HG02938 (cell line): Measurements from ENCODE around the gene STPG3.

Experiments
- ATAC-seq: cut with Tn5 transposase; IDR thresholded peaks from one replicate; pipeline ENCODE4 v1.9.1; 2021; ENCODE audit warnings: mild to moderate bottlenecking, moderate library complexity; ENCODE audit not compliant: unreplicated experiment

The STPG3 gene

DNA sequence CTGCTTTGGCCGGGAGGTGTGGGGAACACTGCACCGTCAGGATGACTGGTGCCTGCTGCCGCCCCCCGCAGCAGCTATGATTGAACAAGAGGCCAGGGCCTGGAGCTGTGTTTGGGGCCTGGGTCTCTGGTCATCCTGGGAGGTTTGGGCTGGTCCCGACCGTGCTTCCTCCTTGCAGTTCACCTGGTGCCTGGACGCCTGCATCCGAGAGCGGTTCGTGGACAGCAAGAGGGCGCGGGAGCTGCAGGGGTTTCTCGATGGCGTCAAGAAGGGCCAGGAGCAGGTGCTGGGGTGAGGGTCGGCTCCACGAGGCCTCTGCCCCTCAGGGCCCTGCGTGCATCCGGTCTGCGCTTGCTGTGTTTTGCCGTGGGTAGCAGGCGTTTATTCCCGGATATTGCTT is 13.0 kb downstream of the STPG3 start:
- ATAC-seq = no peak

- no peak for ATAC-seq
Measured at GRCh38 chr9:137265496-137266161, 14.5 kb downstream of the STPG3 start.

DNA sequence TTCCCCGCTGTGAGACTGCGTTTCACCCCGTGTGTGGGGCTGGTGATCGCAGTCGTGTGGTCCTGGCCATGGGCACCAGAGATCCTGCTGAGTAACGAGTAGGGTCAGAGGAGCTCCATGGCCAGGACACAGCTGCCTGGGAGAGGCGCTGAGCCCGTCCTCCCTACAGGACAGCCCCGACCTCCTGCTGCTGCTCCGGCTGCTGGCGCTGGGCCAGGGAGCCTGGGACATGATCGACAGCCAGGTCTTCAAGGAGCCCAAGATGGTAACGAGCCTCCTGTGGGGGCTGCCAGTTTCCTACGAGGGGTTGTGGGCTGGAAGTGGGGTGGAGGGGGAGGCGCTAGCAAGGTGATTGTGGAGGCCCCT is 15.1 kb downstream of the STPG3 start:
- ATAC-seq = no peak

GRCh38 chr9:137266585-137267453 is 15.7 kb downstream of the STPG3 start:
- ATAC-seq = no peak

DNA sequence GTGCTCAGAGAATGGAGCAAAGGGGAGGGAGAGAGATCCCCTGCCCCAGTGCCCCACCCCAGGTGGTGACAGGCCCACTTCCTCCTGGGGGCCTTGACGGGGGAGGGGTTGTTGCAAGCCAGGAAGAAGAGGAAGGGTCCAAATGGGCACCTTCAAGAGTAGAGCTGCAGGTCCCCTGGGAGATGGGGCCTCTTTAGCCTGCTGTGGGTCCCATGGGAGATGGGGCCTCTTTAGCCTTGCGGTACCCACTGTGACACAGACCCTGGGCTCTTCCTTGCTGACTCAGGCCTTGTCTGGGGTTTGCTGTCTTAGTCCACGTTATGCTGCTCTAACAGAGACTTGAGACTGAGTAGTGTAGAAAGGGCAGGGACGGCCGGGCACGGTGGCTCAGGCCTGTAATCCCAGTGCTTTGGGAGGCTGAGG is 16.9 kb downstream of the STPG3 start:
- ATAC-seq = no peak

DNA sequence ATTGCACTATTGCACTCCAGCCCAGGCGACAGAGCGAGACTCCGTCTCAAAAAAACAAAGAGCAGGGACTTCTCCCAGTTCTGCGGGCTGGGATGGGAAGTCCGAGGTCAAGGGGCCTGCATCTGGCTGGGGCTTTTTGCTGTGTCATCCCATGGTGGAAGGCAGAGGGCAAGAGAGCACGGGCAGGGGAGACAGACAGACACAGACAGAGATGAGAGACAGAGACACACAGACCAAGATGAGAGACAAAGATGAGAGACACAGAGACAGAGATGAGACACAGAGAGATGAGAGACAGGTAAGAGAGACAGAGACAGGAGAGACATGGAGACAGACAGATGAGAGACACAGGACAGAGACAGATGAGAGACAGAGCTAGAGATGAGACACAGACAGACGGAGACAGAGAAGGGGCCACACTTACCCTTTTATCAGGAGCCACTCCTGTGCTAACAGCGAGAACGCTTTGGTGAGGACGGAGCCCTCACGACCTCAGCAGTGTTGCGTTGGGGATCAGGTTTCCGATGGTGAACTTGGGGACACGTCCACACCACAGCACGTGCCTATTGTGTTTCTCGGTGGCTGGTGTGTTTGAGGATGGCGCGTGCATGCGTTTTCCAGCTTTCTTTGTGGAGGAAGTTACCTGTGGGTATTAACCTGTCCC is 17.6 kb downstream of the STPG3 start:
- no peak for ATAC-seq

DNA sequence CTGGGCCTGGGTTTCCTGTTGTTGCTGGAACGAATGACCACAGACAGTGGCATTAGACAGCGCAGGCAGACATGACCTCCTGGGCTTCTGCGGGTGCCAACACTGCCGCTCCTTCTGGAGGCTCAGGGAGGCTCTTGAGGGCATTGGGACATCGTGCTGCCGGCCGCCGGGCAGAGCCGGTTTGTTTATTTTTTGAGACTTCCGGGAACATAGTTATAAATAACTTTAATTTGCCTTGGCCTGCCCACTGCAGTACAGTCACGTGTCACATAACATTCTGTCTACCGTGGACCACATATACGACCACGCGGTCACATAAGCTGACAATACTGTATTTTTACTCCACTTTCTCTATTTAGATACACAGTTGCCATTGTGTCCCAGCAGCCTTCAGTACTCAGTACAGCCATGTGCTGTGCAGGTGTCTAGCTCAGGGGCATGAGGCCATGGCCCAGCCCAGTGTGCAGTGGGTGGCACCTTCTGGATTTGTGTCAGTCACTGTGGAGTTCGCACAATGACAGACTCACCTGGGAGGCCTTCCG is 18.2 kb downstream of the STPG3 start:
- ATAC-seq = no peak

DNA sequence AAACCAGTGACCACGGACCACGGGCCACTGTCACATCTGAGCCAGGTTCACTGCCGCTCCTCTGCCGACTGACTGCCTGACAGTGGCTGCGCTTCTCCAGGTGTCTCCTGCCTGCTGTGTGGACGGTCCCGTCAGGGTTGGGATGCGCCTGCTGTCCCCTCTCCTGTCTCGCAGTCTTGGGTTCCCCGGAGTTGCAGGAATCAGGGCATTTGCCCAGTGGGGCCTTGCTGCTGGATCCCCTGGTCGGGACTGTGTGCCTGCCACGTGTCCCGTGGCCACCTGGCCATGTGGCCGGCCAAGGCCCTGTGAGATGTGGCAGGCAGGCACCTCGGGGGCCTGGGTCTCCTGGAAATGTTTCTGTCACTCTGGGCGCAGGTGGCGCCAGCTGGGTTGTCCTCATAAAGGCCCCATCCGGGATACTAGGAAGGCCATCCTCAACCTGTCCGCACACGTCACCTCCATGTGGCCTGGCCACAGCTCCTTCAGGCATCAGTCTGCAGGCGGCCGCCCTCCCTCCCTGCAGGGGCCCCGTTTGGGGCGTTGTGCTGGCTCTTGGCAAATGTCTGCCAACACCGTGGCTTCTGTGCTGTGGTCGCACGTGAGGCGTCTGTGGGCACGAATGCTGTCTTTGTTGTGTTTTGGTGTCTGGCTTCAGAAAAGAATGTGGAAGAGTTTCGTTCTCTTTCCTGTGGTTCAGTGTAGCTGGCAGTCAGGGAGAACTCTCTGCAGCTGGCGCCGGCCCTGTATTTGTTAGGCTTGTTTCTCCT is 20.0 kb downstream of the STPG3 start:
- no peak for ATAC-seq

GRCh38 chr9:137271696-137272076 is 20.6 kb downstream of the STPG3 start:
- ATAC-seq = no peak

- no peak for ATAC-seq
Measured at GRCh38 chr9:137272241-137273094, 21.4 kb downstream of the STPG3 start.

DNA sequence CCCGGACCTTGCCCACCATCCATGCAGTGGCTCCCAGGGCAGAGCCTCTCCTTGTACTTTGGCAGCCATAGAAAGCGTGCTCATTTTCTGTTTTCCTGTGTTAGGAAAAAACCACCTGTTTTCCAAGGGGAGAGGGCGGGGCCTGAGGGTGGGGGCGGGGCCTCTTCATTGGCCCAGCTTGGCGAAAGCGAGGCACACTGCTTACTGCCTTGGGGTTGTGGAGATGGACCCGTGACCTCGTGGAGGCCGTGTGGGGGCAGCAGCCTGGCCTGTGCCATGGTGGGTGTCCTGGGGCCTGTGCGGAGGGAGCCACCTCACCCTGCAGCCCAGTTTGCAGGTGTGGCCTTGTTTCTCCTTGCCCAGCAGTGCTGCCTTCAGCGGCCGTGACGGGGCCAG is 22.0 kb downstream of the STPG3 start:
- ATAC-seq = no peak

DNA sequence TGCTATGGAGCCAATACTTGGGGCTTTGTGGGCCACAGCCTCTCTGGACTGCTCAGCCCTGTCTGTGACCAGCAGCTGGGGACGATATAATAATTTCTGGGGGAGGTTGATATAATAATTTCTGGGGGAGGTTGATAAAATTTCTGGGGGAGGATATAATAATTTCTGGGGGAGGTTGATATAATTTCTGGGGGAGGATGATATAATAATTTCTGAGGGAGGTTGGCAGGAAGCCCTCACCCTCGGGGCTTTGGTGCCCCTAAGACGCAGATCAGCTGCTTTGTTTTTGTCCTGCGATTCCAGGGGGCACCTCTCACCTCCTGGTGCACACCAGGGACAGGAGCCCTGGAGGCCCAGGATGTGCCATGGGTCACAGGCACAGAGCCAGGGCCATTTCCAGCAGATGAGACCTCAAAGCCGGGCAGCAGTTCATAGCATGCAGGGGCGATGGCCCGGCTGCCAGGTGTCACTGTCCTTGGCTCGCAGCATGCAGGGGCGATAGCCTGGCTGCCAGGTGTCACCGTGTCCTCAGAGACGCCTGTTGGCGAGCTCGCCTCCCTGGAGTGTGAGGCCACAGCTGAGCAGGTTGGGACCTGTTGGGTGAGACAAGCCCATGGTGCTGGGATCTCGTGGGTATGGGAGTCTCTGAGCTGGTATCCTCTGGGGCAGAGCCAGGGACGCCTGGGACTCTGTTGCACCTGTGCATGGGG is 22.7 kb downstream of the STPG3 start:
- ATAC-seq = no peak

- no peak for ATAC-seq
Measured at GRCh38 chr9:137275203-137275587, 24.1 kb downstream of the STPG3 start.

DNA sequence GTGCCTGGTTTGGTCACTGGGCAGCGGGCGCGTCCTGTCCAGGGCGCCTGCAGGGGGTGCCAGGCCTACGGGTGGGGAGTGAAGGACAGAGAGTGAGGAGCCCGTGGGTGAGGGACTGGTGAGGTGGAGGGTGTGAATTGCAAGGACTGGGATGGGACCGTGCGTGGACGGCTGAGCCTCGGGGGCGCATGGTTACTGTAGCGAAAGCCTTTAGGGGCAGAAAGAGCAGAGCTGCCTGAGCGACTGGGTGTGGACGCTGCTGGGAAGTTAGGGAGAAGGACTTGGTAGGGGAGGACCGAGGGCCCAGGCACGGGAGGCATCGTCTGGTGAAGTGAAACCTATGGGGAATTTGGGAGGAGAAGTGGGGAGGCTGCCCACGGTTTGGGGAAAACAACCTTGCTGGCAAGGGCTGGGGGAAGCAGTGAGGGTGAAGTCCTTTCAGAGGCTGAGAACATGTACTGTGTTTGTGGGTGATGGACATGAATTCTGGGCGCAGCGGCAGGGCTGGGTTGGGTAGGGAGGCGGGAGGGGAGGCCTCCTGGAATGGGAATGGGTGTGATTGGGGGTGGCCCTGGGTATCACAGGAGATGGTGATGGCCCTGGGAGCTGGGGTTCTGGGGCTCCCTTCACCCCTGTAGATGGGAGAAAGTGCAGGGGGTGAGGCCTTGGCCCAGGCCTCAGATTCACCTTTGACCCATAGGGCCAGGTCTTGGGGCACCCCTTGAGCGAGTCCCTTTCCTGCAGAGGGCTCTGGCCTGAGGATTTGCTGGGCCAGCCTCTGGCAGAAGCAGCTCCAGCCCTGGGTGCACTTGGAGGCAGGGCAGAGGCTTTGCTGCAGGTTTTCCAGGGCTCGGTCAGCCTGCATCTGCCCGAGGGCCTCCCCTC is 24.7 kb downstream of the STPG3 start:
- no peak for ATAC-seq

DNA sequence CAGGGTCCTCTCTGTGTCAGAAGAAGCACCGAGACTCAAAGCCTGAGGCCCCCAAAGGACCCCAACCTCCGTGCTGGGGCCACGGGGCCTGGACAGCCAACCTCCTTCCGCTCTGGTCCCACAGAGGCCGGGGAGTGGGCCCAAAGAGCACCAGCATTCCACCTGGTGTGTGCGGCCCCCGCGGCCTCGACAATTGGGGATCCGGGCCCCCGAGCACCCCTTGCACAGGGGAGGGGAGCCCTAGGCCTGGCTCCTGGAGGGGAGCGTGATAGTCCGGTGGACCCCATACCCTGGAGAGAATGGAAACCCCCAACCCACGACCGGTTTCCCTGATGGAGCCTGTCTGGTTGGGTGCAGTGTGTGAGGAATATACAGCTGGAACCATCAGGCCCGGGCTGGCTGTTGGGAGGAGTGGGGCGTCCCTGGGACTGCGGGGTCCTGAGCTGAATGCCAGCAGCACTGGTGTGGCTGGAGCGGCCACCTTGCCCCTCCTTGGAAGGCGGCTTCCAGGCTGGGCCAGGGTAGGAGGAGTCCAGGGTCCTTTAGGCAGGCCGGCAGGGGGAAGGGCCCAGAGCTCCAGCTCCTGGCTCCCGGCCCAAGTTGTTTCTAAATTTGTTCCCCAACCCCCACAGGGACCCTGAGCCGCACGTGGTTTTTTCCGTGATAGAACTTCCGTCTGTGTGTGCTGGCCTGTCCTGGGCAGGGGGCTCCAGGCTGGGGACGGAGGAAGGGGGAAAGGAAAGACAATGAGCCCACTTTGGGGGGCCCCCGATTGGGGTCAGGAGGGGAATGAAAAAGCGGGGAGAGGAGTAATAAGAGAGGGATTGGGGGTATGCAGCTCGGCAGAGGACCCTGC is 25.6 kb downstream of the STPG3 start:
- ATAC-seq = no peak

DNA sequence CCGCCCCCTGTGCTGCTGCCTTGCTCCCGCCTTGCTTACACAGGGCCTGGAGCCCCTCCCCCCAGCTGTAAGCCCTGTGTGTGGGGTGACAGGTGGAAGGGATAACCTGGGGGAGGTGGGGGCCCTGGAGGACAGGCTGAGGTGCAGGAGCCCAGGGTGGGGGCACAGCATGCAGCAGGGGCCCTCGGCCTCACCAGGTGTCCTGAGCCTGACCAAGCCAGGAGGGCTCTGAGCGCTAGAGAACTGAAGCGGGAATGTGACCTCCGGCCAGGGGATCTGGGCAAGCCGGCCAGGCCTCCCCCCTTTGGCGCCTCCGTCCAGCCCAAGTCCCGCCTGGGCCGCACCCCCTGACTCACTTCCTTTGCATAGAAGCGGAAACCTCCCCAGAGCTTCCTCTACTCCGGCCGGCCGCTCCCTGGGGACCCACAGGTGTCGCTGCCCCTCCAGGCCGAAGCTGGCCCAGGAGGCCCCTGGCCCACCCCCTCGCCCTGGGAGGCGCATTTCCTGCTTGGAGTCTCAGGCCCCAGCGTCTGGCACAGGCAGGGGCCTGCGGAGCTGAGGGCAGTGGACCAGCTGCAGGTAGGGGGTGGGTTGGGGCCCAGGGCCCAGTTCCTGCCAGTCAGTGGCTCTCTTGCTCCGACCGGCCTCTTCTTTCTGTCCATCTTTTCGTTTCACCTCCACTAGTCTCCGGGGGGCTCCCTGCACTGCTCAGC is 26.4 kb downstream of the STPG3 start, which contains the start of gene TOR4A:
TSS of gene TOR4A (plus strand) at position 398 of the 713 bp plus-strand sequence. CDS start 964 bp downstream, outside the sequence.
- peak; percentile 64 for ATAC-seq
